A673 (cell line): Measurements from ENCODE around the gene SPRED3. TPM values are rescaled to one million over a fixed set of nuclear protein-coding genes. Genes with fewer than 3 reads are reported as not detected.
"Not testable (repeated sequence)": the region's sequence is repeated elsewhere in the genome, so short reads cannot be mapped to it uniquely, and the experiment has no call there.

Experiments used
- BruUV-seq: library from RNA; stranded (reverse); fragments of 400-500 nt; replicated peaks from 2 replicates; lab custom pipeline; 2021; lab: Mats Ljungman, UMichigan
- CTCF ChIA-PET: fragments of 300-600 bp; sonication (Branson Sonifier 250); formaldehyde crosslinking; loops from one replicate; lab custom pipeline; 2022; ENCODE audit warnings: antibody characterized with exemption; lab: Charles Lee
- POLR2A ChIA-PET: fragments of 300-600 bp; sonication (Branson Sonifier 250); formaldehyde crosslinking; loops from one replicate; lab custom pipeline; 2022; ENCODE audit warnings: antibody characterized with exemption; ENCODE audit not compliant: low non-redundant PET; lab: Charles Lee
- DNase-seq: peaks from one replicate; pipeline ENCODE4 v3.0.0-alpha.2; 2015; ENCODE audit warnings: low spot score
- H3K27ac ChIP-seq: fragments of 200-600 bp; sonication (generic); 2 replicates; pipeline ENCODE4 v1.5.1; 2016; ENCODE audit warnings: mixed run types, low read depth, mild to moderate bottlenecking, mixed read lengths, antibody characterized with exemption, low read length; ENCODE audit not compliant: poor library complexity, severe bottlenecking
- H3K27me3 ChIP-seq: fragments of 200-600 bp; sonication (generic); replicated peaks from 2 replicates; pipeline ENCODE4 v1.6.1; 2017; ENCODE audit warnings: mixed run types, low read depth, mild to moderate bottlenecking, mixed read lengths, antibody characterized with exemption, low read length; ENCODE audit not compliant: insufficient read depth, poor library complexity
- H3K36me3 ChIP-seq: fragments of 200-600 bp; sonication (generic); 2 replicates; pipeline ENCODE4 v1.6.1; 2016; ENCODE audit warnings: mixed run types, mild to moderate bottlenecking, mixed read lengths, antibody characterized with exemption, low read length; ENCODE audit not compliant: insufficient read depth, poor library complexity, severe bottlenecking
- H3K4me1 ChIP-seq: fragments of 200-600 bp; sonication (generic); 2 replicates; pipeline ENCODE4 v1.6.1; 2017; ENCODE audit warnings: mixed run types, mild to moderate bottlenecking, mixed read lengths, antibody characterized with exemption, low read length; ENCODE audit not compliant: insufficient read depth, poor library complexity, severe bottlenecking
- H3K4me3 ChIP-seq: fragments of 200-600 bp; sonication (generic); 2 replicates; pipeline ENCODE4 v1.5.1; 2016; ENCODE audit warnings: low read depth, mixed run types, mild to moderate bottlenecking, mixed read lengths, low read length; ENCODE audit not compliant: poor library complexity, severe bottlenecking
- H3K9me3 ChIP-seq: fragments of 200-600 bp; sonication (generic); 2 replicates; pipeline ENCODE4 v1.6.1; 2016; ENCODE audit warnings: mixed run types, low read depth, mild to moderate bottlenecking, mixed read lengths, antibody characterized with exemption, low read length; ENCODE audit not compliant: poor library complexity, severe bottlenecking
- EZH2 ChIP-seq: fragments of 200-600 bp; sonication (generic); IDR thresholded peaks from 2 replicates; pipeline ENCODE4 v1.6.1; 2017; ENCODE audit warnings: borderline replicate concordance, low read depth, mild to moderate bottlenecking, mixed read lengths, antibody characterized with exemption, low read length; ENCODE audit not compliant: poor library complexity, severe bottlenecking
- intact Hi-C: fragments of 100-400 bp; cut with micrococcal nuclease; formaldehyde crosslinking; loops from one replicate; pipeline ENCODE4 v1.10.0; 2022; ENCODE audit not compliant: unreplicated experiment
- total RNA-seq: library from RNA; stranded (reverse); gene quantifications from 2 replicates; pipeline ENCODE4 v1.2.3, GENCODE V29; 2021
- TF ChIP-seq, protein P1 (sequence below): fragments of 300-800, 200-600 bp; sonication (generic); conservative IDR thresholded peaks from 2 replicates; pipeline ENCODE4 v1.5.1; 2017; ENCODE audit warnings: low read depth, mild to moderate bottlenecking, antibody characterized with exemption, low read length, moderate library complexity, mixed read lengths

The SPRED3 gene
- total RNA-seq, 1 experiment from 2014 or later: 6.2 TPM

DNA sequence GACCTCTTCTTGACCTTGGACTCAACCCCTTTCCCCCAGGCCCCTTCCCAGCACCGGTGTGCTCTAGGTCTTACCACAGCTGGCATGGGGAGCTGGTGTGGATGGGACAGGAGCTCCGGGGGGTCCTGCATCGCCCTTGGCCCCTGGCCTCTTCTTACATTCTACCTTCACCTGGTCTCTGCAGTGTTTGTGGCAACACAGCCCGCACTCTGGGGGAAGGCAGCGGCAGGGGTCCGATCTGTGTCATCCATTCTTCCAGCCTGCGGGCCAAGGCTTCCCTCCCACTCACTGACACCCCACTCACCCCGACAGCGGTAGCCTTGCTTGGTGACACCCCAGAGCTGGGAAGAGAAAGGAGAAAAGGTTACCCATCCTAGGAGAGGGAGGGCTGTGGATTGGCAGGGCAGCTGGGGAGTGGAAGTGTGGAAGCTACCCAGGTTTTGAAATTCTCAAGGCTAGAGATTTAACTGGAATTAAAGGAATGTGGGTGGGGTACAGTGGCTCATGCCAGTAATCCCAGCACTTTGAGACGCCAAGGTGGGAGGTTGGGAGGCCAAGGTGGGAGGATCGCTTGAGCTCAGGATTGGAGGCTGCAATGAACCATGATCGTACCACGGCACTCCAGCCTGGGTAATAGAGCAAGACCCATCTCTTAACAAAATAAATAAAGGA, 22.7 kb downstream of the SPRED3 start:
- H3K4me3 ChIP-seq: no peak overlapping the region
- H3K36me3 ChIP-seq: no peaks in the 10 kb centered on the region
- no peak for DNase-seq
- no TSS peak for BruUV-seq
- intact Hi-C loops: no loop called here
- TF ChIP-seq, protein P1, sequence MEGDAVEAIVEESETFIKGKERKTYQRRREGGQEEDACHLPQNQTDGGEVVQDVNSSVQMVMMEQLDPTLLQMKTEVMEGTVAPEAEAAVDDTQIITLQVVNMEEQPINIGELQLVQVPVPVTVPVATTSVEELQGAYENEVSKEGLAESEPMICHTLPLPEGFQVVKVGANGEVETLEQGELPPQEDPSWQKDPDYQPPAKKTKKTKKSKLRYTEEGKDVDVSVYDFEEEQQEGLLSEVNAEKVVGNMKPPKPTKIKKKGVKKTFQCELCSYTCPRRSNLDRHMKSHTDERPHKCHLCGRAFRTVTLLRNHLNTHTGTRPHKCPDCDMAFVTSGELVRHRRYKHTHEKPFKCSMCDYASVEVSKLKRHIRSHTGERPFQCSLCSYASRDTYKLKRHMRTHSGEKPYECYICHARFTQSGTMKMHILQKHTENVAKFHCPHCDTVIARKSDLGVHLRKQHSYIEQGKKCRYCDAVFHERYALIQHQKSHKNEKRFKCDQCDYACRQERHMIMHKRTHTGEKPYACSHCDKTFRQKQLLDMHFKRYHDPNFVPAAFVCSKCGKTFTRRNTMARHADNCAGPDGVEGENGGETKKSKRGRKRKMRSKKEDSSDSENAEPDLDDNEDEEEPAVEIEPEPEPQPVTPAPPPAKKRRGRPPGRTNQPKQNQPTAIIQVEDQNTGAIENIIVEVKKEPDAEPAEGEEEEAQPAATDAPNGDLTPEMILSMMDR: no peak
- no peak for TF ChIP-seq EZH2
- H3K4me1 ChIP-seq: no peaks in the 10 kb centered on the region
- ChIA-PET POLR2A (no interaction called here), CTCF (interaction anchor here (0.8 kb wide), 1 partner anchor 9 kb away, joined by 4 read pairs; no protein-coding TSS in a partner anchor)
- H3K27me3 ChIP-seq: no peaks in the 10 kb centered on the region
- no peak overlapping the region for H3K27ac ChIP-seq
- no peaks in the 10 kb centered on the region for H3K9me3 ChIP-seq

DNA sequence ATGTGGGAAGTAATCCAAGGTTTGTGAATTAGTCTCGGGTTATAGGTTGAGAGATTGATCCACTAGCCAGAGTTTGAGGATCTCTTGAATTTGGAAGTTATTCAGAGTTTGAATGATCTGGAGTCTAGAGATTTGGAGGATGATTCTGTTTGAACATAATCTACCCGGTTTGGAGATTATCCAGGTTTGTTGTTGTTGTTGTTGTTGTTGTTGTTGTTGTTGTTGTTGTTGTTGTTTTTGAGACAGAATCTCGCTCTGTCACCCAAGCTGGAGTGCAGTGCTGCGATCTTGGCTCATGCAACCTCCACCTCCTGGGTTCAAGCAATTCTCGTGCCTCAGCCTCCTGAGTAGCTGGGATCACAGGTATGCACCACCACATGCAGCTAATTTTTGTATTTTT, 23.4 kb downstream of the SPRED3 start:
- H3K4me3 ChIP-seq, H3K27me3 ChIP-seq, H3K27ac ChIP-seq, H3K36me3 ChIP-seq, intact Hi-C loops, BruUV-seq, H3K4me1 ChIP-seq, CTCF ChIA-PET, H3K9me3 ChIP-seq, POLR2A ChIA-PET, DNase-seq: not testable (repeated sequence)

DNA sequence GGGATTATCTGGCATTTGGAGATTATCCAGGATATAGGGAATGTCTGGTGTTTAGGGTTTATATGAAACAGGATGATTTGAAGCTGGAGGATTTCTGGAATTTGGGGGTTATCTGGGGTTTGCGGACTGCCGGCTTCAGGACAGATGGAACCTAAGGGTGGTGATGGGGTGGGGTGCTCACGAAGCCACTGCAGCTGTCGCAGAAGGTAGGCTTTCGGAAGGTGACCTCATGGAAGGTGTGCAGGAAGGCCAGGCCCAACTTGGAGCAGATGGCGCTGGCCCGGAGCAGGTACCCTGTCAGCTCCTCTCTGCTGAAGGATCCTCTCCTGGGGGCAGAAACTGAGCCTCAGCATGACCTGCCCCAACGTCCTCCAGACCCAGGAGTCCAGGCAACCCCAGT, 24.0 kb downstream of the SPRED3 start:
- CTCF ChIA-PET: no interaction called here

More for the DNA sequence above, 24.0 kb downstream of the SPRED3 start:
- H3K4me3 ChIP-seq: no peak overlapping the region
- no peaks in the 10 kb centered on the region for H3K4me1 ChIP-seq
- H3K9me3 ChIP-seq: no peaks in the 10 kb centered on the region
- no peaks in the 10 kb centered on the region for H3K27me3 ChIP-seq
- POLR2A ChIA-PET: no interaction called here
- H3K36me3 ChIP-seq: no peaks in the 10 kb centered on the region
- intact Hi-C loops: no loop called here
- BruUV-seq: no TSS peak
- no peak for TF ChIP-seq EZH2
- TF ChIP-seq, protein P1: no peak
- DNase-seq: no peak
- no peak overlapping the region for H3K27ac ChIP-seq
